Fibroblast of lung (primary cell): ENCODE data around the gene NCOA5.

ENCODE experiments used
- CTCF ChIP-seq, 2 donors: IDR thresholded peaks in 1 of 2; conservative IDR thresholded peaks in 1 of 2; 1 replicate in 1 of 2; 2 replicates in 1 of 2; pipeline ENCODE4 v1.5.1; 2011 to 2012; ENCODE audit warnings: low read length in 2 of 2, control low read depth in 1 of 2, inconsistent platforms in 1 of 2, low read depth in 1 of 2, mild to moderate bottlenecking in 1 of 2
- EZH2 ChIP-seq: IDR thresholded peaks from 2 replicates; pipeline ENCODE4 v1.5.1; 2012; ENCODE audit warnings: low read length, control low read depth, mild to moderate bottlenecking; ENCODE audit errors: missing control alignments

GRCh38 chr20:46128310-46129151 is 38.8 kb upstream of the NCOA5 start:
- TF ChIP-seq CTCF (conservative IDR thresholded peaks at IDR 0.05 in 1 of 2, IDR thresholded peaks at IDR 0.05 in 1 of 2; ENCODE audit: low read depth in 1 of 2, low read length in 2 of 2) (peak; percentile 48 to 56), EZH2 (no peak)
